HG02610 (cell line): ENCODE data around the gene DUSP21.
"Not testable (repeated sequence)": the region's sequence is repeated elsewhere in the genome, so short reads cannot be mapped to it uniquely, and the experiment has no call there.

Experiments used
- ATAC-seq: cut with Tn5 transposase; IDR thresholded peaks from one replicate; pipeline ENCODE4 v1.9.1; 2021; ENCODE audit warnings: mild to moderate bottlenecking, moderate library complexity; ENCODE audit not compliant: unreplicated experiment

The DUSP21 gene

GRCh38 chrX:44843753-44844152, at the start of gene DUSP21:
Gene DUSP21, plus strand, starts transcription at chrX:44844021. Its CDS starts 112 bp downstream, at chrX:44844133.
- ATAC-seq: no peak

- peak; percentile 59 for ATAC-seq
These were observed 47.8 kb upstream of the DUSP21 start for GRCh38 chrX:44795945-44796450.

- ATAC-seq: no peak
These were observed 41.2 kb upstream of the DUSP21 start for GRCh38 chrX:44802613-44803012.

GRCh38 chrX:44815681-44816080, 28.1 kb upstream of the DUSP21 start:
- ATAC-seq: no peak

GRCh38 chrX:44816367-44816766, 27.5 kb upstream of the DUSP21 start:
- no peak for ATAC-seq

GRCh38 chrX:44817029-44817428, 26.8 kb upstream of the DUSP21 start:
- no peak for ATAC-seq

- ATAC-seq: no peak
These were observed 21.2 kb upstream of the DUSP21 start for GRCh38 chrX:44822601-44823000.

GRCh38 chrX:44823193-44823592, 20.6 kb upstream of the DUSP21 start:
- not testable (repeated sequence) for ATAC-seq

GRCh38 chrX:44828008-44828605, 15.7 kb upstream of the DUSP21 start:
- no peak for ATAC-seq

- no peak for ATAC-seq
These were observed 14.0 kb upstream of the DUSP21 start for GRCh38 chrX:44829832-44830231.

GRCh38 chrX:44842550-44843317, 1.1 kb upstream of the DUSP21 start:
- ATAC-seq: no peak

GRCh38 chrX:44843318-44843702, 511 bp upstream of the DUSP21 start:
- no peak for ATAC-seq

- ATAC-seq: no peak
These were observed 383 bp downstream of the DUSP21 start for GRCh38 chrX:44844204-44844603.

- not testable (repeated sequence) for ATAC-seq
These were observed 7.1 kb downstream of the DUSP21 start for GRCh38 chrX:44850891-44851290.

GRCh38 chrX:44871114-44871645, 27.4 kb downstream of the DUSP21 start:
- ATAC-seq: no peak

GRCh38 chrX:44871931-44872820, 28.4 kb downstream of the DUSP21 start:
- ATAC-seq: peak; percentile 15

GRCh38 chrX:44872821-44873414, 29.1 kb downstream of the DUSP21 start, which contains the start of gene KDM6A:
Gene KDM6A, plus strand, starts transcription at chrX:44873188. Its CDS starts 364 bp downstream, at chrX:44873552.
- peak; percentile 90 for ATAC-seq

- ATAC-seq: no peak
These were observed 29.8 kb downstream of the DUSP21 start for GRCh38 chrX:44873415-44874276.

- ATAC-seq: no peak
These were observed 30.8 kb downstream of the DUSP21 start for GRCh38 chrX:44874420-44875184.
